ENCODE measurements around the gene RBX1. TPM values are rescaled to one million over a fixed set of nuclear protein-coding genes. Genes with fewer than 3 reads are reported as not detected.
A peak's percentile ranks its signal among the peaks of the same experiment; 100 is the strongest.

The RBX1 gene
- total RNA-seq, 1 donor from 2014 or later: 58.5 TPM

DNA sequence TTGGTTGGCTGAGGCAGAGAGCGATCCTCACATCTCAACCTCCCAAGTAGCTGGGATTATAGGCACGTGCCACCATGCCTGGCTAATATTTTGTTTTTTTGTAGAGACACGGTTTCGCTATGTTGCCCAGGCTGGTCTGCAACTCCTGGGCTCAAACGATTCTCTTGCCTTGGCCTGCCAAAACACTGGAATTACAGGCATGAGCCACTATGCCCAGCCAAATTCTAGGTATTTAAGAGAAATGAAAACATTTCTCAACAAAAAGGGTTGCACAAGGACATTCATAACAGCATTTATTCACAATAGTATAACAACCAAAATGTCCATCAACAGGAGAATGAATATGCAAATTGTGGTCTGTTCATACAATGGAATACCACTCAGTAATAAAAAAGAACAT lies 31.7 kb upstream of the RBX1 start:
- peaks cover 3% of the 10 kb centered on the region for H3K4me1 Mint-ChIP-seq (ENCODE audit: unreplicated experiment)
- H3K27me3 Mint-ChIP-seq (ENCODE audit: unreplicated experiment): no peaks in the 10 kb centered on the region
- DNase-seq (ENCODE audit: extremely low spot score, unreplicated experiment): no peak
- no peaks in the 10 kb centered on the region for H3K9me3 Mint-ChIP-seq (ENCODE audit: unreplicated experiment)
- no peak overlapping the region for H3K4me3 Mint-ChIP-seq (ENCODE audit: unreplicated experiment)
- TF ChIP-seq, protein P1, sequence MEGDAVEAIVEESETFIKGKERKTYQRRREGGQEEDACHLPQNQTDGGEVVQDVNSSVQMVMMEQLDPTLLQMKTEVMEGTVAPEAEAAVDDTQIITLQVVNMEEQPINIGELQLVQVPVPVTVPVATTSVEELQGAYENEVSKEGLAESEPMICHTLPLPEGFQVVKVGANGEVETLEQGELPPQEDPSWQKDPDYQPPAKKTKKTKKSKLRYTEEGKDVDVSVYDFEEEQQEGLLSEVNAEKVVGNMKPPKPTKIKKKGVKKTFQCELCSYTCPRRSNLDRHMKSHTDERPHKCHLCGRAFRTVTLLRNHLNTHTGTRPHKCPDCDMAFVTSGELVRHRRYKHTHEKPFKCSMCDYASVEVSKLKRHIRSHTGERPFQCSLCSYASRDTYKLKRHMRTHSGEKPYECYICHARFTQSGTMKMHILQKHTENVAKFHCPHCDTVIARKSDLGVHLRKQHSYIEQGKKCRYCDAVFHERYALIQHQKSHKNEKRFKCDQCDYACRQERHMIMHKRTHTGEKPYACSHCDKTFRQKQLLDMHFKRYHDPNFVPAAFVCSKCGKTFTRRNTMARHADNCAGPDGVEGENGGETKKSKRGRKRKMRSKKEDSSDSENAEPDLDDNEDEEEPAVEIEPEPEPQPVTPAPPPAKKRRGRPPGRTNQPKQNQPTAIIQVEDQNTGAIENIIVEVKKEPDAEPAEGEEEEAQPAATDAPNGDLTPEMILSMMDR (IDR thresholded peaks at IDR 0.05): no peak
- no peak overlapping the region for H3K27ac Mint-ChIP-seq (ENCODE audit: unreplicated experiment)
- peaks cover 22% of the 10 kb centered on the region for H3K36me3 Mint-ChIP-seq (ENCODE audit: unreplicated experiment)

DNA sequence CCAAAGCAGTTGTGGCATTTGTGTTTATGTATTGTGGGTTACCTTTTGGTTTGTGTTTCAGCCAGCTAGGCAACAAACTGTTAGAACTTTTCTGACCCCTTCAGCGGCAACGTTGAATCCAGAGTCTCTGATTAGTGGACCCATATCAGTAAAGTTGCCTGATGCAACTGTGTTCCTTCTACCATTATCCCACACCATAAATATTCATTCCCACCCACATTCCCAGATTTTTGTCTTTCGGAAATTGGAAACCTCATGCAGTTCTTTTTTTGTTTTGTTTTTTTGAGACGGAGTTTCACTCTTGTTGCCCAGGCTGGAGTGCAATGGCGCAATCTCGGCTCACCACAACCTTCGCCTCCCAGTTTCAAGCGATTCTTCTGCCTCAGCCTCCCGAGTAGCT lies 30.7 kb upstream of the RBX1 start:
- TF ChIP-seq, protein P1 (IDR thresholded peaks at IDR 0.05): no peak
- peaks cover 30% of the 10 kb centered on the region for H3K36me3 Mint-ChIP-seq (ENCODE audit: unreplicated experiment)
- no peak for DNase-seq (ENCODE audit: extremely low spot score, unreplicated experiment)

DNA sequence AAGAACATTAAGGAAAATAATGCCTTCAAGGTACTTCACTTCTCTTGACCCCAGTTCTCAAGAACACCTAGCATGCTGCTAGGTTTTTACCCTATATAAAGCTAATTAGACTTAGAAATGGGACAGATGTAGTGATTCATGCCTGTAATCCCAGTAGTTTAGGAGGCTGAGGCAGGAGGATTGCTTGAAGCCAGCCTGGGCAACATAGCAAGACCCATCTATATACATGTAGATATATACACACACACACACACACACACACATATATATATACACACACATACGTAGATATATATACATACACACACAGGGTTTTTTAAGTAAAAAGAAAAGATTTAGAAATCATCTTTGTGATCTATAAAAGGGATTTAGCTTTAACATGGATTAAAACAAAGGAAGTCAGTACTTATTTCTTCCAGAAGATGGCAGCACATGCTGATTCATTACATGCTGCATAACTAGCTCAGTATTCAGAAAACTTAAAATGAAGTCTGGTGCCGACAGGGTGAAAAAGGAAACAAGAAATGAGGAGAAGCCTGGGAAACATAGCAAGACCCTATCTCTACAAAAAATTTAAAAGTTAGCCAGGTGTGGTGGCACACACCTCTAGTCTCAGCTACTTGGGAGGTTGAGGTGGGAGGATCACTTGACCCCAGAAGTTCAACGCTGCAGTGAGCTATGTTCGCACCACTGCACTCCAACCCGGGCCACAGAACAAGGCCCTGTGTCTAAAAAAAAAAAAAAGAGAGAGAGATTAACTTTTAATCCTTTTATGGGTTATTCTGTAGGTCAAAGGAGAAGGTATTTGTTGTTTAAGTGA lies 28.5 kb upstream of the RBX1 start:
- Mint-ChIP-seq H3K27ac (ENCODE audit: unreplicated experiment) (peak overlapping the region; percentile 60), H3K27me3 (ENCODE audit: unreplicated experiment) (no peaks in the 10 kb centered on the region), H3K36me3 (ENCODE audit: unreplicated experiment) (peaks cover 33% of the 10 kb centered on the region), H3K4me3 (ENCODE audit: unreplicated experiment) (no peak overlapping the region), H3K4me1 (ENCODE audit: unreplicated experiment) (peaks cover 3% of the 10 kb centered on the region), H3K9me3 (ENCODE audit: unreplicated experiment) (no peaks in the 10 kb centered on the region)
- DNase-seq (ENCODE audit: extremely low spot score, unreplicated experiment): no peak
- TF ChIP-seq, protein P1 (IDR thresholded peaks at IDR 0.05): peak; percentile 74

More for the DNA sequence above, 30.7 kb upstream of the RBX1 start:
- Mint-ChIP-seq H3K4me1 (ENCODE audit: unreplicated experiment) (peaks cover 3% of the 10 kb centered on the region), H3K4me3 (ENCODE audit: unreplicated experiment) (no peak overlapping the region), H3K27ac (ENCODE audit: unreplicated experiment) (no peak overlapping the region), H3K9me3 (ENCODE audit: unreplicated experiment) (no peaks in the 10 kb centered on the region), H3K27me3 (ENCODE audit: unreplicated experiment) (no peaks in the 10 kb centered on the region)

DNA sequence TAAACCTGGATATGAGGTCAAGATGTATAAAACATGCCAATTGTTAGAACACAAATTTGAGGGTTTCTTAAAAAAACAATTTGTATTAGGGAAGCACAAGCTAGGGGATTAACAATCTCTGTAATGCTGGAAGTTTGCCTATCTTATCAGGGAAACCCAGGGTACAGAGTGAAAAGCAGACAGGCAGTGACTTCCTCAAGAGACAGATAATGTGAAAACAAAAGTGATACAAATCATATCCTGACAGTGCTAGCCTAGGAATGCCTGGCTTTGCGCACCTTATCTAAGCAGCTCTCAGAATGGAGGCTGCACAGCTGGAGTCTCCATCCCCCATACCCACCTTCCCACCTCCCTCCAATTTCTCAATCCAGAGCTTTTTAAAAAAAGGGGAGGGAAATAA lies 22.5 kb upstream of the RBX1 start:
- Mint-ChIP-seq H3K9me3 (ENCODE audit: unreplicated experiment) (no peaks in the 10 kb centered on the region), H3K27me3 (ENCODE audit: unreplicated experiment) (no peaks in the 10 kb centered on the region), H3K36me3 (ENCODE audit: unreplicated experiment) (peaks cover 40% of the 10 kb centered on the region), H3K4me3 (ENCODE audit: unreplicated experiment) (no peak overlapping the region), H3K27ac (ENCODE audit: unreplicated experiment) (no peak overlapping the region), H3K4me1 (ENCODE audit: unreplicated experiment) (no peaks in the 10 kb centered on the region)
- DNase-seq (ENCODE audit: extremely low spot score, unreplicated experiment): no peak
- TF ChIP-seq, protein P1 (IDR thresholded peaks at IDR 0.05): no peak

DNA sequence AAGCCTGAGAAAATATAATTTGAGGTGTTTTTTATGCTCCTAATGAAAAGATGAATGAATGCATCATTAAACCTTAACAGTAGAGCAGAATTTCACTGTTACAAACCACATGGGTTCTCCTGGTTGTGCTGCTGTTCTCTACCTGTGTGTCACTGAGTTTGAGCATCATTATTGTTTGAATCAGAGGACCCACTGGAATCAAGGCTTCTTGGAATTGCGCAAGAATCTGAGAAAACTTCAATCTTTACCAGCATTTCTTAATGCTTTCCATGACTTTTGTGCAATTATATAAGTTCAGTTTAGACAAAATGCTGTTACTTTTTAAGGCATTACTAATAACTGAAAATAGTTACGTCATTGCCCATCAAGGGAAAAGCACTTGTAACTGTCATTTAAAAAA lies 18.8 kb upstream of the RBX1 start:
- Mint-ChIP-seq H3K4me1 (ENCODE audit: unreplicated experiment) (no peaks in the 10 kb centered on the region), H3K27me3 (ENCODE audit: unreplicated experiment) (no peaks in the 10 kb centered on the region), H3K36me3 (ENCODE audit: unreplicated experiment) (peaks cover 11% of the 10 kb centered on the region), H3K27ac (ENCODE audit: unreplicated experiment) (no peak overlapping the region), H3K9me3 (ENCODE audit: unreplicated experiment) (no peaks in the 10 kb centered on the region), H3K4me3 (ENCODE audit: unreplicated experiment) (no peak overlapping the region)
- TF ChIP-seq, protein P1 (IDR thresholded peaks at IDR 0.05): no peak
- DNase-seq (ENCODE audit: extremely low spot score, unreplicated experiment): no peak
